Esophagus muscularis mucosa (tissue), 4 donors: ENCODE data around the gene PRSS8.

Experiments
- CTCF ChIP-seq, 3 experiments: fragments of 200-600 bp in 2 of 3; fragments of 450-650 bp in 1 of 3; sonication (generic) in 2 of 3; IDR thresholded peaks; one replicate each; pipeline ENCODE4 v1.5.1; 2017 to 2019; ENCODE audit warnings: antibody characterized with exemption in 3 of 3, mild to moderate bottlenecking in 2 of 3, moderate library complexity in 1 of 3
- EP300 ChIP-seq: sonication (generic); formaldehyde crosslinking; IDR thresholded peaks from one replicate; pipeline ENCODE4 v1.6.1; 2017; ENCODE audit warnings: antibody characterized with exemption
- POLR2A ChIP-seq: fragments of 450-650 bp; IDR thresholded peaks from one replicate; pipeline ENCODE4 v1.6.1; 2017; ENCODE audit warnings: antibody characterized with exemption, moderate library complexity, mild to moderate bottlenecking, low read depth
- POLR2AphosphoS5 ChIP-seq, 2 donors: sonication (generic); formaldehyde crosslinking; IDR thresholded peaks; one replicate each; pipeline ENCODE4 v1.6.1; 2017; ENCODE audit warnings: antibody characterized with exemption in 2 of 2

GRCh38 chr16:31113121-31114120 is 22.1 kb downstream of the PRSS8 start:
- TF ChIP-seq POLR2AphosphoS5 (IDR thresholded peaks at IDR 0.05) (no peak), CTCF (IDR thresholded peaks at IDR 0.05) (no peak), EP300 (no peak), POLR2A (no peak)
